ENCODE results near the gene TFAP2B.

The TFAP2B gene

DNA sequence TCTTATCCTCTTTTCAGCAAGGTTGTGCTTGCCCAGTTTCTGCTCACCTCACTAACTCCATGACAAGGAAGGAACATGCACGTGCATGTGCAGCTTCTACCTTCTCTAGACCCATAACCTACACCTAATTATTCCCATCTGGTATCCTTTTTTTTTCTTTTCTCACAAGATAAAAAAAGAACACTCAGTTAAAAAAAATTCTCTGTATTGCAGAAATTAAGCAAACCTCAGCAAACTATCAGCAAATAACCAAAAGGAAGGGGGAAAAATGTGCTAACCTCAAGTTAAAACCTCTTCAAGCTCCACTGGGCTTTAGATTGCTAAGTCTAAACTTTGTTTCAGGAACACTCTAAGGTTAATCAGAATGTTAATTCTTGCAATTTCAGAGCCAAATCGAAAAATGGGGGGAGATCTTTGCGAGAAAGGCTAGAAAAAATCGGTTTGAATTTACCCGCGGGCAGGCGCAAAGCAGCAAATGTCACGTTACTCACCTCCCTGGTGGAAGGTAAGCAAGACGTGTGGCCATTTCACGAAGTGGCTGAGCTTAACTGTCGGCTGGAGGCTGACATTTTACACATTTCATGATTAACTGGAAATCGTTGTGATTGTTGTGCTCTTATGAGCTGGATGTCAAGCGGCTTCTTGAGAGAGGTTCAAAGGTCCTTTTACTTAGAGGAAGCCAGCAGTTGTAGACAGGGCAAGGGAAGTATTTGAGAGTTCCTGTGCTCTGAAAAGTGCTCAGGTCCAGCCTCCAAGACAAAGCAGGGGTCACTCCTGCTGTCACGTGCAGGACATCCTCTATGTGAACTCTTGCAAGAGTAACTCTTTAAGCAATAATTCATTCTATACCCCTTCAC lies 19.1 kb downstream of the TFAP2B start:
- DNase-seq (ENCODE audit: low spot score) = no peak
- ChIA-PET POLR2A (ENCODE audit: low non-redundant PET) (interaction anchor here (0.6 kb wide), 1 partner anchor 723 kb away, joined by 3 read pairs; no protein-coding TSS in a partner anchor), CTCF (no interaction called here)
- TF ChIP-seq, protein P1, sequence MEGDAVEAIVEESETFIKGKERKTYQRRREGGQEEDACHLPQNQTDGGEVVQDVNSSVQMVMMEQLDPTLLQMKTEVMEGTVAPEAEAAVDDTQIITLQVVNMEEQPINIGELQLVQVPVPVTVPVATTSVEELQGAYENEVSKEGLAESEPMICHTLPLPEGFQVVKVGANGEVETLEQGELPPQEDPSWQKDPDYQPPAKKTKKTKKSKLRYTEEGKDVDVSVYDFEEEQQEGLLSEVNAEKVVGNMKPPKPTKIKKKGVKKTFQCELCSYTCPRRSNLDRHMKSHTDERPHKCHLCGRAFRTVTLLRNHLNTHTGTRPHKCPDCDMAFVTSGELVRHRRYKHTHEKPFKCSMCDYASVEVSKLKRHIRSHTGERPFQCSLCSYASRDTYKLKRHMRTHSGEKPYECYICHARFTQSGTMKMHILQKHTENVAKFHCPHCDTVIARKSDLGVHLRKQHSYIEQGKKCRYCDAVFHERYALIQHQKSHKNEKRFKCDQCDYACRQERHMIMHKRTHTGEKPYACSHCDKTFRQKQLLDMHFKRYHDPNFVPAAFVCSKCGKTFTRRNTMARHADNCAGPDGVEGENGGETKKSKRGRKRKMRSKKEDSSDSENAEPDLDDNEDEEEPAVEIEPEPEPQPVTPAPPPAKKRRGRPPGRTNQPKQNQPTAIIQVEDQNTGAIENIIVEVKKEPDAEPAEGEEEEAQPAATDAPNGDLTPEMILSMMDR (conservative IDR thresholded peaks at IDR 0.05; ENCODE audit: low read depth) = no peak
- H3K27ac ChIP-seq = no peak overlapping the region

GRCh38 chr6:50840112-50840810 lies 21.6 kb downstream of the TFAP2B start:
- TF ChIP-seq, protein P1 (conservative IDR thresholded peaks at IDR 0.05; ENCODE audit: low read depth) = no peak
- CTCF ChIA-PET = interaction anchor here (0.6 to 0.7 kb wide), 2 partner anchors 59 to 747 kb away, joined by 3 read pairs; no protein-coding TSS in a partner anchor
- no peak for DNase-seq (ENCODE audit: low spot score)
- POLR2A ChIA-PET (ENCODE audit: low non-redundant PET) = no interaction called here
- H3K27ac ChIP-seq = no peak overlapping the region

DNA sequence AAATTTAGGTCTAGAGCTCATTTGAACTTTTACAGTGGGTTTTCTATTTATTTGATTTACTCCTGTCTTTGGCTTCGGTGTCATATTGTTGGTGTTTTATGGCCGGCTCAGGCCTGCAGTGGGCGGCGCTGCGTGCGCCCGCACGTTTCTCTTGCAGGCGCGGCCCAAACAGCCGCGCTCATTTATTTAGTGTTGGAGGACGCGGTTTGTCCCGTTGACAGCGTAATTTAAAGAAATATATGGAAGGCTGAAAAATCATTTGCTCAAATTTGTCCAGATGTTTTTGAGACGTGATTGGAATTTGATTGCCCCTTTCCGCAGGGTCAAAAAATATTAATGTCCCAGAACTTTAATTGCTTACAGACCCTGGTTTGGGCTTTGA lies 22.1 kb downstream of the TFAP2B start:
- CTCF ChIA-PET = interaction anchor here (0.6 kb wide), 1 partner anchor 59 kb away, joined by 3 read pairs; no protein-coding TSS in a partner anchor
- no peak for DNase-seq (ENCODE audit: low spot score)
- POLR2A ChIA-PET (ENCODE audit: low non-redundant PET) = no interaction called here
- H3K27ac ChIP-seq = no peak overlapping the region
- TF ChIP-seq, protein P1 (conservative IDR thresholded peaks at IDR 0.05; ENCODE audit: low read depth) = no peak

DNA sequence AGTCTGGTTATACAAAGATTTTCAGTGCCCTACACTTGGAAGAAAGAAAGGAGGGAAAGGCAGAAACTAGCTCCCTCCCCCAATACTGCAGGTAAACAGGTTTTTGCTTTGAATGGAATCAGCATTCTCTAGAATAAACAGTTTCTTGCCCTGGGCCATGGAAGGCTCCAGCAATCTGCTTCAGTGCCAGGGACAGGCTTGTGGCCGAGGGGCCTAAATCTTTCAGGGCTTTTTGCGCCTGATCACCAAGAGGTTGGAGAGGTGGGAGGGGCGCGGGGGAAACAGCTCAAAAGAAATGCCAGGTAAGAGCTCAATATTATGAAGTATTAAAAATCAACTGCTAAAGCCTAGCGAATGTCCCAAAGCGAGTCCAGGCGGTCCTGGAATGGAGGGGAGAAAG lies 23.8 kb downstream of the TFAP2B start:
- TF ChIP-seq, protein P1 (conservative IDR thresholded peaks at IDR 0.05; ENCODE audit: low read depth) = no peak
- no peak for DNase-seq (ENCODE audit: low spot score)
- POLR2A ChIA-PET (ENCODE audit: low non-redundant PET) = no interaction called here
- no peak overlapping the region for H3K27ac ChIP-seq
- CTCF ChIA-PET = no interaction called here

DNA sequence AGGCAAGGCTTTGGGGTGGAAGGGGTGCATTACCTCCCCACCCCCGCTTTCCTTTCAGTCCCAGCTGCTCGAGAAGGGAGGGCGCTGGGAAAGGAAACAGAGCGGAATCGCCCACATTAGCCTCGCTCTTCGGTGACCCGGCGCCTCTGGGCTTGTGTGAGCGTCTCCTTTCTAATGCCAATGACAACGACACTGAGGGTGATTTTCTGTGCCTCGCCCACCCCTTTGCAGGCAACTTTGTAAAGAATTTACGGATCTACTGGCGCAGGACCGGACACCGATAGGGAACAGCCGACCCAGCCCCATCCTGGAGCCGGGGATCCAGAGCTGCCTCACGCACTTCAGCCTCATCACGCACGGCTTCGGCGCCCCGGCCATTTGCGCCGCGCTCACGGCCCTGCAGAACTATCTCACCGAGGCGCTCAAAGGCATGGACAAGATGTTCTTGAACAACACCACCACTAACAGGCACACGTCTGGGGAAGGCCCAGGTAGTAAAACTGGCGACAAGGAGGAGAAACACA lies 24.3 kb downstream of the TFAP2B start:
- no peak overlapping the region for H3K27ac ChIP-seq
- no peak for DNase-seq (ENCODE audit: low spot score)
- ChIA-PET CTCF (no interaction called here), POLR2A (ENCODE audit: low non-redundant PET) (no interaction called here)
- TF ChIP-seq, protein P1 (conservative IDR thresholded peaks at IDR 0.05; ENCODE audit: low read depth) = no peak

DNA sequence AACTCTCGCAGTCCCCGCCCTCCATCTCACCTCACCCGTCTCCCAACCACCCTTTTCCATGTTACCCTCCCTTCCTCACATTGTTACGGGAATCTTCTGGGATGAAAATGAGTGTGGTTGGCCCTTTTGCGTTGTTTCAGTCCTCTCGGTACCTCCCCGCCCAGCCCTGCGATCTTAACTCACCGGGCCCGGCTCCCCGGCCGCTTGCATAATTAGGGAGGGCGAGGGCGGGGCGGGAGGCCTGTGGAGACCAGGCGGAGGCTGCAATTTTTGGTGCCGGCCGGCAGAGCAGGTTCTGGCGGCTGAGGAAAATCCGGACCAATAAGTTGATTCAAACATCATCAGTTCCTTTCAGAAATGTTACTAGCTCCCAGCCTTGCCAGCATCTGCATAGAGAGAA lies 25.2 kb downstream of the TFAP2B start:
- DNase-seq (ENCODE audit: low spot score) = peak; percentile 22
- H3K27ac ChIP-seq = no peak overlapping the region
- ChIA-PET CTCF (interaction anchor here (0.6 kb wide), 1 partner anchor 14 kb away, joined by 4 read pairs; no protein-coding TSS in a partner anchor), POLR2A (ENCODE audit: low non-redundant PET) (no interaction called here)
- TF ChIP-seq, protein P1 (conservative IDR thresholded peaks at IDR 0.05; ENCODE audit: low read depth) = no peak

Data from RWPE1 (cell line).